Activated T-cell treated with anti-CD3 and anti-CD28 coated beads for 1 hour (primary cell): Measurements from ENCODE around the gene SLC5A6.

Experiments used
- DNase-seq: peaks from one replicate; pipeline ENCODE4 v3.0.0-alpha.2; 2020; ENCODE audit warnings: low read depth

SLC5A6 gene

GRCh38 chr2:27175330-27175729 lies 36.7 kb downstream of the SLC5A6 start:
- DNase-seq: no peak

DNA sequence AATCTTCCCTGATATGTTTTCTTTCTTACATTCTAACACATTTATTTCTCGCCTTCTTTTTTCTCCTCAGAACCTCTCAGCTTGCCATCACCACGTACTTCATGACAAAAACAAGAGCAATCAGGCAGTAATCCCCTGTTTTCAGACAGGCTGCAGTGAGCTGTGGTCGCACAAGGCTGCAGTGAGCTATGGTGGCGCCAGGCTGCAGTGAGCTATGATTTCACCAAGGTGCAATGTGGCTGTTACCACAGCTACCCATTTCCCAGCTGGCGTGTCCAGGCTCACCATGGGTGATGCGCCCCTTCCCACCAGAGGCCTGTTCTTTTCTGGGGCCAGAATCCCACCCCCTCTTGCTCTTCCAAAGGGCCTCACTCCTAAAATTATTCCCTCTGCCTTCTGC lies 37.4 kb downstream of the SLC5A6 start:
- no peak for DNase-seq

GRCh38 chr2:27171351-27171848 lies 40.7 kb downstream of the SLC5A6 start:
- DNase-seq: no peak

GRCh38 chr2:27170581-27171337 lies 41.3 kb downstream of the SLC5A6 start:
- no peak for DNase-seq

- no peak for DNase-seq
These were observed 46.9 kb downstream of the SLC5A6 start for GRCh38 chr2:27164960-27165763.

DNA sequence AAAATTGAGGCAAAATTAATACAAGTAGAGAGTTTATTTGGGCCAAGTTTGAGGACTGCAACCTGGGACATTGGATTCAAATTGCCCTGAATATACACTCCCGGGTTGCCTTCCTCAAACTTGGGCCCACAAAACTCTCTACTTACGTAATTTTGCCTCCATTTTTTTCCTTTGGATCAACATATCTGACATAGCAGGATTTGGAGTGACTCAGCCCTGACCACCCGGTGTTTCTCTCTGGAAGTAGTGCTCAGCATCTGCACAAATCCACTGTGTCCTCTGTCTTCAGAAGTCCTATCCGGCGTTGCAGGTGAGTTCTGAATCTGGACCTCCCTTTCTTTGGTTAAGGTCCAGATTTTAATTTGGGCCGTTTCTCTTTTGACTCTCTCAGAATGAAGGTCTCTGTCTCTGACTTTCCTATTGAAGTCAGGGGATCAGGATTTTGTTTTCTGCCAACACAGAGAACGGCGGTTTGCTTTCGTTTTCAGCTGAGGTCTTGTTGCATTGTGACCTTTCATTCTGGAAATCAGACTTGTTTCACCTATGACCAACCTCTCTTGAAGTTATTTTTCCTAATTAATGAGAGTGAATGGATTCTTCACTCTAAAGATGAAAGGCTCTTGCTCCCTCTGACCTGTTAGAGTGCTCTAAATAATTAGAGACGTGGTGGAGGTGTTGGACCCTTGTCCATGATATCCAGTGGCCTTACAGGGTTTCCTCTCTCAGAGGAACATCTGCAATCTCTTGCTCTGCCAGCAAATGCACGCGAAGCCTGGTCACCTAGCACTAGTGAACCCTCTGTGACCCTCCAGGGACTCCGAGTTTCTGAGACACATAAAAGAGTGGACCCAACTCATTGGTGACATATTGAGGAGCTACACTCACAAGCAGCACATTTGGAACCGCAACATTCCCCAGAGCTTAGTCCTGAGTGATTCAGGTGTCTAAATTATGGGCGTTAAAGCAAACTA lies 49.6 kb downstream of the SLC5A6 start:
- no peak for DNase-seq

DNA sequence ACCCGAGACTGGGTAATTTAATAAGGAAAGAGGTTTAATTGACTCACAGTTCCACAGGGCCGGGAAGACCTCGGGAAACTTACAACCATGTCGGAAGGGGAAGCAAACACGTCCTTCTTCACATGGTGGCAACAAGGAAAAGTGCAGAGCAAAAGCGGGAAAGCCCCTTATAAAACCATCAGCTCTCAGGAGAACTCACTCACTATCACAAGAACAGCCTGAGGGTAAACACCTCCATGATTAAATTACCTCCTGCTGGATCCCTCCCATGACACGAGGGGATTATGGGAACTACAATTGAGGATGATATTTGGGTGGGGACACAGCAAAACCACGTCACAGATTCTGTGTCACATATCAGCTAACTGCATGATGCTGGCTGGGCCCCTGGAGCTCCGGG lies 51.9 kb downstream of the SLC5A6 start:
- DNase-seq: no peak

- no peak for DNase-seq
These were observed 52.8 kb downstream of the SLC5A6 start for GRCh38 chr2:27159271-27159670.

- no peak for DNase-seq
These were observed 53.6 kb downstream of the SLC5A6 start for GRCh38 chr2:27158468-27158867.

DNA sequence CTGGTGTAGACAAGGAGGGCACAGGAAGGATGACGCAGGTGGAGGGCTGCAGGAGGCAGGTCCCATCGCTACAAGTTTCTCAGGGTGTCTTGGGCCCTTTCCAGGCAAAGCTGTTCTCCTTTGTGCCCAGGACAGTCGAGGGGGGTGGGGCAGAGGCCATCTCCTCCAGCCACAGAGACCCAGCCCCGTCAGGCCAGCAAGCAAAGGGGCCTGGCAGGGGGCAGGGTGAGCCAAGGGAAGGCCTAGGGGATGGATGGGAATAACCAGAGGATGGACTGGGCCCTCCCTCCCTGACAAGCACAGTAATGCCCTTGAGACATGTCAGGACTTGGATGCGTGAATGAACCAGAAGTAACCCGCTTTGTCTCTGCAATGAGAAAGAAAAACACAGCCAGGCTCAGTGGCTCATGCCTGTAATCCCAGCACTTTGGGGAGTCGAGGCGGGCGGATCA lies 57.0 kb downstream of the SLC5A6 start:
- no peak for DNase-seq

DNA sequence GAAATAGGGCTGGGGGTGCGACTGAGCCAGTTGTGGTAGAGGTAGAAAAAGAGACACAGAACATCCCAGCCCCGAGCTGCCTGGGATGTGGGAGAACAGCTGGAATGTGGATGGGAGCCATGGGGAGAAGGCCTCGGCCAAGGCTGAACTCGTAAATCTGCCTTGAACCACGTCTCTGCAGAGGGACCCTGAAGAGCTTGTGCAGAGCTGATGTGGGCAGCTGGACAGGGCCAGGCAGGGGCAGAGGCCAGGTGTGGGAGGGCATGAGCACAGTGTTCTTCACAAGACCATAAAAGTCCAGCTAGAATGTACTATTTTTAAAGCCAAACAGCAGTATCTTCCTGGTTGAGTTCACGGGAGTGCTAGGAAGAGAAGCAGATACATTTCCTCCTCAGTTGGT lies 57.6 kb downstream of the SLC5A6 start:
- DNase-seq: no peak

DNA sequence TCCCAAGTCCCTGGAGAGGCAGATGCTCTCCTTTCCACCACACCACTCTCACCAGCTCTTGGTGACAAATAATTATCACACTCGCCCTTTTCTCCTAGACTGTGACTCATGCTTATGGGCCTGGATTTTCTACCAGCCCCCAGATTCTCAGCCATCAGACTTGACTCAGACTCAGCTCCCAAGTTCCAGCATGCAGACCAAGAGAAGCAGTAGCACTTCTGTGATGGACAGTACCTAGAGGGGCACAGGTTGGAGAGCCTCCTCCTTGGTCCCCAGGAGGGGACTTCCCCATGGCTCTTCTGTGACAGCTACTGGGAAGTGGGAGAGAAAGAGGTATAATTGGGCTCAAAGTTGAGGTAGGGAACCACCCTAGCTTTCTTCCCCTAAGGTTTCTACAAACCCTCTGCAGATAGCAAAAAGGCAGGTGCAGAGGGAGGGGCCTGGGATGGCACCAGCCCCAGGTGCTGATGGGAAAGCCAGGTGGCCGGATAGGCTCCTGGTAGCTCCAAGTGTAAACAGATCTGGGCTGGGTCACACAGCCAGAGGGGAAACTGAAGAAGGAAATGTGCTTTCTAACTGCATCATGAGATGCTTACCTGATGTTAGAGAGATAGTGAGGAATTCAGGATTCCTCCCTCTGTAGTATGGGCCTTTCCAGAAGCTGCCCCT lies 59.1 kb downstream of the SLC5A6 start:
- no peak for DNase-seq

DNA sequence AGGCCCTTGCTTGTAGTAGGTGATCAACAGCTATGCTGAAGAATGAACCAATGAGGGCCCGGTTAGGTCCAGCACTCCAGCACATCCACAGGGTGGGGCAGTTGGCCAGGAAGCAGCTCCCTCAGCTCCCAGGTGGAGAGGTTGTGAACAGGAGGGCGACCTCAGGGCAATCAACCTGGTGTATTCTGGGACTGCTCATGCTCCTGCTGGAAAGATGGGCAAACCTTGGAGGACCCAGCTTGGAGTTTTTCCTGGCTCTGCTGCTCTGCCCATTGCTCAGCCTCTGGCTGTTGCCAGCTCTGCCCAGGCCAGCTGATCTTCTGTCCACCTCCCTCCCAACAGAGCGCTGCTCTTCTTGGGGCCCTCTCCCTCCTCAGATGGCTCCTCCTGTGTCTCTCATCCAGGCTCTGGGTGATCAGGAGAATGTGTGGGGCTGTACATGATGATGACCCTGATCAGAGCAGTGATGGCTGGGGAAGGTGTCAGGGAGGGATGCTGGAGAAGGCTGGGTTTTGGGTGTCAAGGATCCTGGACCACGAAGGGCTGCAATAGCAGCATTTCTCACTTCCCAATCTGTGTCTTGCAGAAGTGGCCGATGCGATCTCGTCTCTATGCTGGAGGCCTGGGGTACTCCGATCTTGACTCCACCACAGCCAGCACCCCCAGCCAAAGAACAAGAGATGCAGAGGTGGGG lies 59.8 kb downstream of the SLC5A6 start:
- DNase-seq: no peak

DNA sequence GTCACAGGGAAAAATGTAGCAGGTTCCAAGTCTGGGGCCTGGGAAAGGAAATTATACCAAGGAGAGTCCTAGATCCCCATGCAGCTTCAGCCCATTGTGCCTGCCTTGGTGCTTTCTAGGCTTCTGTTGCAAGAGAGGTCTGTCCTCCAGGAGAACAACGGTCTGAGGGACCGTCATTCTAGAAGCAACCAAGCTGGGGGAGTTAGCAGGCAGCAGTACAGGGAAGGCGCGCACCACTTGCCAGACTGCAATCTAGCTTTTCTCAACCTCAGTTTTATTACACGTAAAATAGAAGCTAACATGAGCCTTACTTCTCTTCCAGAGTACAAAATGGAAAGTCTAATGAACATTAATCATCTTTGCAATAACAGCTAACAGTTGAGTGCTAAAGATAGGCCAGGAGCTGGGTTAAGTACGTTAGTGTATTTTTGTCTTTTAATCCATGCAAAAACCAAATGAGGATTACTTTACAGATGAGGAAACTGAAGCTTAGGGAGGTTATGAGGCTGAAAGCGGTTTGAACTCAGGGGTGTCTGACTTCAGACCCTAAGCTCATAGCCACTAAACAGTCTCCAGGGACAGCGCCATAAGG lies 61.3 kb downstream of the SLC5A6 start:
- DNase-seq: no peak
